CD4-positive, alpha-beta T cell treated with Interleukin-2 at 100 ng/mL for 4 hours (primary cell): ENCODE measurements around the gene MFAP5.
"Not testable (repeated sequence)": the region's sequence is repeated elsewhere in the genome, so short reads cannot be mapped to it uniquely, and the experiment has no call there.

ENCODE experiments used
- DNase-seq: peaks from one replicate; pipeline ENCODE4 v3.0.0-alpha.2; 2020; ENCODE audit warnings: low spot score

MFAP5 gene

GRCh38 chr12:8675591-8676036 lies 13.0 kb upstream of the MFAP5 start:
- no peak for DNase-seq

GRCh38 chr12:8672381-8672780 lies 9.8 kb upstream of the MFAP5 start:
- no peak for DNase-seq

GRCh38 chr12:8668441-8668840 lies 5.8 kb upstream of the MFAP5 start:
- no peak for DNase-seq

- no peak for DNase-seq
Measured at GRCh38 chr12:8667270-8667669, 4.6 kb upstream of the MFAP5 start.

- no peak for DNase-seq
Measured at GRCh38 chr12:8665759-8666158, 3.1 kb upstream of the MFAP5 start.

- DNase-seq: no peak
Measured at GRCh38 chr12:8664228-8664913, 1.7 kb upstream of the MFAP5 start.

GRCh38 chr12:8661751-8662150 lies 875 bp downstream of the MFAP5 start:
- no peak for DNase-seq

- DNase-seq: no peak
Measured at GRCh38 chr12:8661016-8661415, 1.6 kb downstream of the MFAP5 start.

GRCh38 chr12:8658346-8658745 lies 4.3 kb downstream of the MFAP5 start:
- DNase-seq: no peak

- no peak for DNase-seq
Measured at GRCh38 chr12:8655421-8655820, 7.2 kb downstream of the MFAP5 start.

- peak; percentile 57 for DNase-seq
Measured at GRCh38 chr12:8648576-8649205, 13.9 kb downstream of the MFAP5 start.

- DNase-seq: no peak
Measured at GRCh38 chr12:8647968-8648367, 14.7 kb downstream of the MFAP5 start.

GRCh38 chr12:8644345-8645248 lies 18.0 kb downstream of the MFAP5 start:
- peak; percentile 76 for DNase-seq

- no peak for DNase-seq
Measured at GRCh38 chr12:8642775-8643174, 19.9 kb downstream of the MFAP5 start.

- DNase-seq: no peak
Measured at GRCh38 chr12:8639936-8640335, 22.7 kb downstream of the MFAP5 start.

- DNase-seq: no peak
Measured at GRCh38 chr12:8638951-8639350, 23.7 kb downstream of the MFAP5 start.

GRCh38 chr12:8637666-8638065 lies 25.0 kb downstream of the MFAP5 start:
- no peak for DNase-seq

GRCh38 chr12:8637244-8637643 lies 25.4 kb downstream of the MFAP5 start:
- DNase-seq: no peak

GRCh38 chr12:8636581-8636980 lies 26.0 kb downstream of the MFAP5 start:
- no peak for DNase-seq

- DNase-seq: not testable (repeated sequence)
Measured at GRCh38 chr12:8636007-8636346, 26.6 kb downstream of the MFAP5 start.

GRCh38 chr12:8635342-8636006 lies 27.2 kb downstream of the MFAP5 start:
- DNase-seq: not testable (repeated sequence)

GRCh38 chr12:8630131-8630530 lies 32.5 kb downstream of the MFAP5 start:
- DNase-seq: no peak
